D341Med (cell line): Measurements from ENCODE around the gene CENPP.
A peak's percentile ranks its signal among the peaks of the same experiment; 100 is the strongest.
"Not testable (repeated sequence)": the region's sequence is repeated elsewhere in the genome, so short reads cannot be mapped to it uniquely, and the experiment has no call there.

Experiments
- DNase-seq: peaks from one replicate; pipeline ENCODE4 v3.0.0; 2012; ENCODE audit warnings: low spot score

CENPP gene

GRCh38 chr9:92616199-92616641, 290.5 kb downstream of the CENPP start:
- DNase-seq = no peak

- no peak for DNase-seq
Measured at GRCh38 chr9:92616655-92617111, 290.9 kb downstream of the CENPP start.

- DNase-seq = peak; percentile 9
Measured at GRCh38 chr9:92617195-92617813, 291.6 kb downstream of the CENPP start.

- peak; percentile 3 for DNase-seq
Measured at GRCh38 chr9:92617951-92618510, 292.3 kb downstream of the CENPP start.

DNA sequence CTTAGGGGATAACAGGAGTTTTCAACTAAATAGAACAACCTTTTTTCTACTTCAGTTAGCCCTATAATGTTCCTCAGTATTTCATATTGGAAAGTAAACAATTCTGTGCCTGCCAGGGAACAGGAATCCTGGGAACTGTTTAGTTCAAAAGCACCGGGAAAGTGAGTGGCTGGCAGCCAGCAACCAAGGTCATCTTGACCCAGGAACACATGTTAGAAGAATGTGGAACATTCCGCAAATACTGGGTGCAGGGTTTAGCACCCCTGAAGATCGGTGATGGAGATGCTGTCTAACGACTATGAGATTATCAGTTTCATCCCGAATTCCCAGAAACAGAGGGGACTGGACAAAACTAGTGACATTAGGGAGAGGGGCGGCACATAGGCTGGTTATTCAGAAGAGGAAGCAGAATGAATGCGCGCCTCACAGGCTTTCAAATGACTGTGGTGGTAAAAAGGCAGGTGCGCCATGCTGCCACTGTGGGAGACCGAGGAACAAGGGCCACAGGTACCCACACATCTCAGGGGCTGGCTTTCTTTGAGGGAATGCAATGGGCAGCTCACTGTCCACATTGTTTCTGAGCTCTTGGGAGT, 293.0 kb downstream of the CENPP start:
- peak; percentile 6 for DNase-seq

DNA sequence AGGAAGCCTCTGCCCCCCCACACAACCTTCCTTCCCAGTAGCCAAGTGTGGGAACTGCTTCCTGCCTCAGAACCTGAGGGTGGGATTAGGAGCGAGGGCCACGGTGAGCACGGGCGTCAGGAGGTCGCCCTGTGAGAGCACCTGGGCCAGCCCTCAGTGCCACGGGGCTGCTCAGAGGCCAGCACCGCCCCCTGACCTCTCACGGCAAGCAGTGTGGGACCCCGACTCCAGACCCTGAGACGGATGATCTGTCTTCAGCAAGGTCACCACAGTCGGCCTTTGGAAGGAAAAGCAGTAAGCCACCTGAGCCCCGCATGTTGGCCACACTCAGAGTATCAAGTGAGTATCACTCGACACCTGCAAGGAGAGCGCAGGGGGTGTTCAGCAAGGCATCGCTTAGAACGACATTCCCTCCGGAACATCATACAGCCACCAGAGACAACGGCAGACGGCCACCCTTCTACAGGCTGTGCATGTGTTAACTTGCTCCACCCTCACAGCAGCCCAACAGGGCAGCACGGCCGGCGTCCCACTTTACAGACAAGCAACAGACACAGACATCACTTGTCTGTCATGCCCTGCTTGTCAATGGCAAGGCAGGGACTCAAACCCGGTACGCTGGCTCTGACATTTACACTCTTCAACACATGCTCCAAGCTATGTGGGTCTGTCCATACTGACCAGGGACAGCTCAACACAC, 294.0 kb downstream of the CENPP start:
- no peak for DNase-seq

DNA sequence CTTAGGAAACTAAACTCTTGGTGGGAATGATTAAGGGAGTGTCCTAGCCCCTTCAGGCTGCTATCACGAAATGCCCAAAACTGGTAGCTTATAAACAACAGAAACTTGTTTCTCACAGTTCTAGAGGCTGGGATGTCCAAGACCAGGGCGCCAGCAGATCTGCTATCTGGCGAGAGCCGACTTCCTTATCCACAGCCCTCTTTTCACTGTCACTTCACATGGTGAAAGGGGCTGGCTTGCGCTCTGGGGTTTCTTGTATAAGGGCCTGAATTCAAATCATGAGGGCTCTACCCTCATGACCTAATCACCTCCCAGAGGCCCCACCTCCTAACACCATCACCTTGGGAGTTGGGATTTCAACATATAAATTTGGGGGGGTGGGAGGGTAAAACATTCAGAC, 295.1 kb downstream of the CENPP start:
- DNase-seq = no peak

- DNase-seq = not testable (repeated sequence)
Measured at GRCh38 chr9:92623936-92624335, 298.2 kb downstream of the CENPP start.

GRCh38 chr9:92626484-92626883, 300.7 kb downstream of the CENPP start:
- DNase-seq = no peak

GRCh38 chr9:92627651-92628050, 301.9 kb downstream of the CENPP start:
- DNase-seq = no peak

GRCh38 chr9:92631452-92632343, 305.9 kb downstream of the CENPP start:
- DNase-seq = no peak

- DNase-seq = no peak
Measured at GRCh38 chr9:92632641-92633040, 306.9 kb downstream of the CENPP start.

DNA sequence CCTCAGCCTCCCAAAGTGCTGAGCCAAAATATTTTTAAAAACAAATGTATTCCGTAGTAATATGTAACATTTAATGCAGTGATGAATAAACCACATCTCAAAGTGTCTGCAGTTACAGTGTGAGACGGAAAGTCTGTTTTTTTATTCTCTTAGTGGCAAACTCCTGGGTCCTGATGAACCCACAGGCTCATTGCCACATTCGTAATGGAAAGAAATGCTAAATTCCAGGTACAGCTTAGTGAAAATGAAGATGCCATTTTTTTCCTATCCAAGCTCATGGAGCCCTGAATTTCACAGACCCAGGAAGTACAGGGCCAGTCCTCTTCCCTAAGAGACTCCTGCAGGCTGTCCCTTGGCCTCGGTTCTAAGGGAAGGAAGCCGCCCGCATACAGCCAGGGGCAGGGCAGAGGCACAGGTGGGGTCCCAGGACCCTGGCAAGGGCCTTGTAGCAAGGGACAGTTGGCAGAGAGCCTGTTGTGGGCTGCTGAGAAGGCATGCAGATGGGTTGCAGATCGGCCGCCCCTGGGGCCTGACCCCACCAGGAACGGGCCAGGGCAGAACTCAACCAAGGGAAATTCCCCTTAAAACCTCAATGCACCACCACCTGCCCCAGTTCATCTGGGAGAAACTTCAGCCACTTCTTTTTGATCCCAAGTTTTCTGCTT, 308.0 kb downstream of the CENPP start:
- no peak for DNase-seq

DNA sequence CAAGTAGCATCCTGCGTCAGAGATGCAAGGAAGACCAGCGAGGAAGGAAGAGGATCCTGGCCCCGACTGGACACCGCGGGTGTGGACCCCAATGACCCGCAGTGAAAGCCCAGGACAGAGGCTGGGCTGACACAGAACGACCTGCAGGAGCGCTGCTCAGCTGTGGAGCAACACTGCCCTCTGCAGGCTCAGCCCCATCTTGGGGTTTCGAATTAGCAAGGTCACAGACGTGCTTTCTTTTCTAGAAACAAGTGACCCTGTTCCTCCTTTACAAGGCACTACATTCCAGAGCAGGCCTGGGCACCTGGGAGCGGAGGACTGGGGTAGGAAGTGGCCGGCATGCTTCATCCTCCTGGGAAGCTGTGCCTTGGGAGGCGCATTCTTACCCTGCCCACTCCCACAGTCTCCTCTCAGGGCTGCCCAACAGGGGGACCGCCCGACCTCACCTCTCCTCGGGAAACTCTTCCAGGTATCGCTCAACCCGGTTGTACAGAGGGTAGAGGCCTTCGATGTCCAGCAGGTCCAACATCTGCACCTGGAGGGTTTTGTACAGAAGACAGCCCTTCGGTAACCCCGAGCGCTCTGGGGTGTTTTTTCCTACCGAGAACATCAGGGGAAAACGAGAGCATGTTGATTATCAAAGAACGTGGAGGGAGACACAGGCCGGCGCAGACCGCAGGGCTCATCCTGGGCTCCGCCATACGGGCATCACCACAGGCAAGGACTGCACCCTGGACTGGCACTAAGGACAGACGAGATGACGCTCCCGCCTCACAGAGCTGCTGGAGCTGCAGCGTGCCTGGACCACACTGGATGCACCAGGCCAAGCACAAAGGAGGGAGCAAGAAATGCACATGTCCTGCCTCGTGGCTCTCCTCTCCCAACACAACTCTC, 309.2 kb downstream of the CENPP start:
- peak; percentile 88 for DNase-seq

DNA sequence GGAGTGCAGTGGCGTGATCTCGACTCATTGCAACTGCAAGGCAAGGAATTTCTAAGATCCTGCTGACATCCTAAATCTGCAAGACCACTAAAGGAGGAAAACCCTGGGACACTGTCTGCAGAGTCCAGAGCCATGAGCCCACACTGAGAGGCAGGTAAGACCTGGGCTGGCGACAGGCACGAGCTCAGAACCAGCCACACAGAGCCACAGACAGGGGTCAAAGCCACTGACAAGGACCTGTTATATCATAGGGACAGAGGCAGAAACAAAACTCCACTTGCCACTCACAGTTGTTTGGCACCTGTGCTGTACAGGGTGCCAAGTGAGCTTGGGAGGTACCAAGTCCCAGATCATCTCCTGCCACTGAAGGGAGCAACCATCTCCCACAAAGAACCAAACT, 310.0 kb downstream of the CENPP start:
- no peak for DNase-seq

DNA sequence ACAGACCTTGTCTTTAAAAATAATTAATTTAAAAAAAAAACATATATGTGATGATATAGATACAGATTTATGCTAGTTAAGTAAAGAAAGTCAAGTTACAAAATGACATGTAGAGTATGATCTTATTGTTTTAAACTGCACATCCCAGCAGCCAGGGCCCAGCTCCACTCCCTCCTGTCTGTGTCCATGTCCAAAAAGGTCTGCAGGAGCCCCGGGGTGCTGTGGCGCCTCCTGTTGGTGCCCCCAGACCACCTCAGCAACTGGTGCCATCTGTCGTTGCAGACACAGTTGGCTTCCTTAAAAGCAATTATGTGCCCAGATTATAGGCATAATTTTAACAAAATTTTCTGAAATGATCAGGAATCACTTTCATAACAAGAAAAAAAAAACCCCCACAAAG, 310.9 kb downstream of the CENPP start:
- DNase-seq = peak; percentile 18

GRCh38 chr9:92637326-92637725, 311.6 kb downstream of the CENPP start:
- peak; percentile 9 for DNase-seq

GRCh38 chr9:92637886-92638620, 312.3 kb downstream of the CENPP start:
- no peak for DNase-seq

GRCh38 chr9:92638621-92639101, 312.9 kb downstream of the CENPP start:
- DNase-seq = no peak
